GM18520 (cell line): ENCODE measurements around the gene CUBN.

Experiments used
- ATAC-seq: cut with Tn5 transposase; IDR thresholded peaks from one replicate; pipeline ENCODE4 v1.9.1; 2021; ENCODE audit not compliant: unreplicated experiment

The CUBN gene

DNA sequence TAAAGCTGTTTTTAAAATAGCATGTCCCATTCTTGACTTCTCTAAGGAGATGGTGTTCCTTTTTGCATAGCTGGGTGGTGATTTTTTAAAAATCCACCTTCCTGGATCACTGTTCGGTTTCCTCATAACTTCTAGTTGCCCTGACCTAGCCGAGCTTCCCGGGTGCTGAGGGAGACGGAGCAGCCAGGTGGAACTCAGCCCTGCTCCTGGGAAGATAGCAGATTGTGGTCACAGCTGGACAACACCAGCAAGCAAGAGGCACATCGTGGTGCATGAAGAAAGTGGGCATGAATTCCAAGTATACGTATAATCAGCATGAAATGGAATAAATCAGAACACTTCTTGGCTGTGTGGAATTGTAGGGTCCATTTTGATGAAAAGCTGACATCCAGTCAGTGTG, 238.9 kb downstream of the CUBN start:
- ATAC-seq, result no peak

DNA sequence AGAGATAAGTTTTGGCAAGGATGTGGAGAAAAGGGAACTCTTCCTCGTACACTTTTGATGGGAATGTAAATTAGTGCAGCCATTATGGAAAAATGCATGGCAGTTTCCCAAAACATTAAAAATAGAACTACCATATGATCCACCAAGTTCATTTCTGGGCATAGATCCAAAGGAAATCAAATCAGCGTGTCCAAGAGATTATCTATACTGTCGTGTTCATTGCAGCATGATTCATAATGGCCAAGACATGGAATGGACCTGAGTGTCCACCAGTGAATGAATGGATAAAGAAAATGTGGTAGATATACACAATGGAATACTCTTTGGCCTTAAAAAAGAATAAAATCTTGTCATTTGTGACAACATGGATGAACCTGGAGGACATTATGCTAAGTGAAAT, 242.0 kb downstream of the CUBN start:
- no peak for ATAC-seq

DNA sequence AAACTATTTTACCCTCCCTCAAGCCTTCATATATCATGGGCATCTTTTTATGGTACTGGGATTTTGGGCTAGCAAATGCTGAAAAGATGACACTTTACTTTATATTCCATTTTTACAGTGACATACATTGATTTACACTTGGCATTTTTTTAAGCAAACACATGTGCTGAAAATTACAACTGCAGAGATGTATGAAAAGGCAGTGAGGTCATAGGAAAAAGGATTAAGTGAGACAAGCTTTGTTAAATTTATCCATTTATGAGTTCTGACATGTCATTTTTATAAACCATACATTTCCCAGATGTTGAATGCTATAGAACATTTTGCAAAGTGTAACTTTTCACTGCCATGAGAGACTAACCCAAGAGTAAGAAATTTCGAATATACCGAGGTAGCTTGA, 243.6 kb downstream of the CUBN start:
- no peak for ATAC-seq

- no peak for ATAC-seq
Observed at GRCh38 chr10:16884497-16884896, 245.1 kb downstream of the CUBN start.

- no peak for ATAC-seq
Observed at GRCh38 chr10:16883084-16883483, 246.5 kb downstream of the CUBN start.

GRCh38 chr10:16870331-16870730, 259.3 kb downstream of the CUBN start:
- ATAC-seq, result no peak

DNA sequence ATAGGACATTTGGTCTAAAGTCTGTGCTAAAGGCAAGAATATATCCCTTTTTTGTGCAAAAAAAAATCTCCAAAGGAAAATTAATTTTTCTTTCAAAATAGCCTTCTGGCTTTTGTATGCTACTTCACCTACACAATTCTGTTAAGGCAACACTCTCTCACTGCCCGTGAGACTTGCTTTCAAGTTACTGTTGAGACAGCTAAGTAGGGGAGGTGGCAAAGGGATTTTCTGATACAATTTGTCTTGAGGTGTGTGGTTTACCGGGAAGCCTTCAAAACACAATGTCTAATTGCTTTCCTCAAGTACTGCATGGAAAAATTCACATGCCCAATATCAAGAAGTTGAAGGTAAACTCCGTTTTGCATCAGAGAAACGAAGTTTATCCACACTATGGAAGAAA, 261.6 kb downstream of the CUBN start:
- no peak for ATAC-seq

DNA sequence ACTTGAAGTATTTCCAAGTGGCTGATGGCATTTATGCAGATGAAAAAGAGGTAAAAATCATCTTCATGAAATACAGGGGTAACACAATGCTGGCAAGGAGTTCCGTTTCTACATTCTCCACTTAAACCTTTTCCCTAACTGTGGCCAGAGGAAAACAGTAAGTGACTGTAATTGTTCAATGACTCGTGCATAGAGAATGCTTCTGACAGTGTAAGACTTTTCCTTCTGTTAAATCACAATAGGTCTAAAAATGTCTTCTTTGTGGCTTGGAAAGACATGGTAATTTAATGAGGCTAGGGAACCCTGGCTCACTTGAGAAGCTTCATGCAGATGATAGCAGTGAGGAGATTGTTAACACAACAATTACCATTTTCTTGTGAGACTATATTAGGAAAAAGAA, 262.1 kb downstream of the CUBN start:
- ATAC-seq, result no peak

DNA sequence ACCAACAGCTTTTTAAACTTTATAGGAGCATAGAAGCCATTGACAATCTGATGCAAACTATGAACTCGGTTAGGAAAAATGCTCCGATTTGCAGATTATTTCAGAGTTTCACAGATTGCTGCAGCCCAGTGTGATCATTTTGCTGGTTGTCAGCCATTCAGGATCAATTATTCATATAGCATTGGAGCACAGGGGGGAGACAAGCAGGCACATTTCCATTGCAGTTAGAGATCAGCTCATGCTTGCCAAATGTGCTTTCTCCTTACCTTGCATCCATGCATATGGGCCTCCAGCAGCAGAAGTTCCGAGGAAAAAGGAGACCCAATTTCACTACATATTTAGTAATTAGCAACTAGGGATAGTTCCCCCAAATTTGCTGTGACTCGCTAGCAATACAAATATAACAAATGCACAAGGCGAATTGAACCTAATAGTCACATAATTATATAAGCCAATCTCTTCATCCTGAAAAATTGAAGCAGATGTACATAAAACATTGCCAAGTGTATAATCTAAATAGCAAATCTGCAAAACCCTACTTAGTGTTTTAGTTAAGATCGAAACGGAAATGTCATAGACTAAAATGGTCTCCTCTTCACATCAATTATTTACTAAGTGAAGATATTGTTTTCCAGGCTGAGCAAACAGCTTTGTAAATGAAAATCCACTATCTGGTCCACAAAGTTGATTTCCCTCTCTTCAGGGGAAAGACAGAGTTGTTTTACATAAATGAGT, 262.9 kb downstream of the CUBN start:
- no peak for ATAC-seq

- ATAC-seq, result no peak
Observed at GRCh38 chr10:16865766-16866165, 263.8 kb downstream of the CUBN start.

DNA sequence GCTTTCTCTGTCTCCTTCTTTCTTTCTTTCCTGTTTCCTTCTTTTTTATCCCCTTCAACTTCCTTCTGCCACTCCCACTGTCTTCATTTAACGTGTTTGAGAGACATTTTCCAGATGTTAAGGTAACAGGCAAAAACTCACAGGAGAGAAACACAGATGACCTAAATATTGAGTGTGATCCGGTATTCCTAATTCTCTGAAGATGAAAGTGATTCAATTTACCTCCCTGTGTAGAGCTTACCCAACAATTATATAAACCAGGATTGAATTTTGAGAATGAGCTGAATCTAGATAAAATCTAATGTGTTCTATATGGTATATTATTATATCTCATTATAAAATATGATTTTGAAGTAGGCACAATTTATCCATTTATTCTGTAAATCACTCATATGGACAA, 265.8 kb downstream of the CUBN start:
- ATAC-seq, result no peak

DNA sequence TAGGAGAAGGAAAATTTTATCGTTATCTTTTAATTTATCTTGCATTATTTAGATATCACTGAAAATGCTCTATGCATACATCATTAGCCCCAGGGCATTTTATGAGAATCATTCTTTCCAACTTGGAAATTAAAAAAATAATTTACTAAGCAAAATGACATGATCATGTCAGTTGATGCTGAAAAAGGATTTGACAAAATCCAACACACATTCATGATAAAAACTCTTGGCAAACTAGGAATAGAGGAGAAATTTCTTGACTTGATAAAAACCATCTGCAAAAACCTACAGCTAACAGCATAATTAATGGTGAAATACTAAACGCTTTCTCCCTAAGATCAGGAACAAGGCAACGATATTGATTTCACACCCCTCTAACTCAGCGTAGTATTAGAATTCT, 272.2 kb downstream of the CUBN start:
- no peak for ATAC-seq

DNA sequence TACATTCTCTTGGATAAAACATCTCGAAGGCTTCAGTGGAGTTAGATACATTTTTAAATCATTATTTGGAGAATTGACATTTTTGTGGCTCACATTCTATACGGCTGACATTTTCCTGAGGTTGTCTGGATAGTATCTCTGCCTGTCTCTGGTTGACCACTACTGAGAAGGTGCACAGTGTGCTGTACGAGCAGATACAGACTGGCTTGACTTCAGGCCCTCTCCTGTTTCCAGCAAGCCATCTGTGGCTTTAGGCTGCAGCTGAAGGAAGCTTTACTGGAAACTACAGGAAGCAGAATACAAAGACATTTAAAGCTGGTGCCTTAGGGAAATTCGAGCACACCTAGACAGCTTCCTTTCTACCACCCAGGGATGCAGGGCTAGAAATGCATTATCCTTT, 273.0 kb downstream of the CUBN start:
- no peak for ATAC-seq

- no peak for ATAC-seq
Observed at GRCh38 chr10:16856092-16856491, 273.5 kb downstream of the CUBN start.

DNA sequence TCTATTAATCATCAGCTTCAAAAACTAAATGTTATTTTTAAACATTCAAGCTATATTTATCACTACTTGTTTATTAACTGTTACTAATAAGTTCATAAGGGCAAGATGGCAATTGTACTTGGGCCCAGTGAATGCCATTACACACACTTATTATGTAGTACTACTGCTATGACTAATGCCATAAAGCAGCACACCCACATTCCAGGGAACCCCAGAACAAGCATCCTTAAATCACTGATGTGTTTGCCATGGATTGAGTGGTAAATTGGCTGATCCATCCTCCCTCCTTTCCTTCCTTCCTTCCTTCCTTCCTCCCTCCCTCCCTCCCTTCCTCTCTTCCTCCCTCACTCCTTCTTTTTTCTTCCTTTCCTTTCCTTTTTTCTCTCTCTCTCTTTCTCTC, 275.0 kb downstream of the CUBN start:
- no peak for ATAC-seq

GRCh38 chr10:16853809-16854208, 275.8 kb downstream of the CUBN start:
- no peak for ATAC-seq

- ATAC-seq, result no peak
Observed at GRCh38 chr10:16853201-16853600, 276.4 kb downstream of the CUBN start.

- no peak for ATAC-seq
Observed at GRCh38 chr10:16852624-16853023, 277.0 kb downstream of the CUBN start.

DNA sequence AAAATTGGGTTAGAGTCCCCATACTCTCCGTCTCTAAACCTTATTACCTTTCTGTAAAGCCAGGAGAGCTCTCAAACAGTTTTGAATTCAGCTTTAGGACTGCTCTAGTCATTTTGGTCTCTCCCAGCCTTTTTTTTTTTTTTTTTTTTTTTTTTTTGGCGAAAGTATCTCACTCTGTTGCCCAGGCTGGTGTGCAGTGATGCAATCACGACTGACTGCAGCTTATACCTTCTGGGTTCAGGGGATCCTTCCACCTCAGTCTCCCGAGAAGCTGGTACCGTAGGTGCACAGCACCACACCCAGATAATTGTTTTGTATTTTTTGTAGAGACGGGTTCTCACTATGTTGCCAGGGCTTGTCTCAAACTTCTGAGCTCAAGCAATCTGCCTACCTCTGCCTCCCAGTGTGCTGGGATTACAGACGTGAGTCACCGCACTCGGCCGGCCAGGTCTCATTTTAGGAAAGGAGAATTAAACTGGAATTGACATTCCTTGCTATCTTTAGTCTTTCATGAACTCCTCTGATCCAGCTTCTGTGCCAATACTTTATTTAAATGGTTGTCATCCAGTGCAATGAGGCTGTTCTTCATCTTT, 281.0 kb downstream of the CUBN start:
- ATAC-seq, result no peak

GRCh38 chr10:16847644-16848043, 282.0 kb downstream of the CUBN start:
- no peak for ATAC-seq

DNA sequence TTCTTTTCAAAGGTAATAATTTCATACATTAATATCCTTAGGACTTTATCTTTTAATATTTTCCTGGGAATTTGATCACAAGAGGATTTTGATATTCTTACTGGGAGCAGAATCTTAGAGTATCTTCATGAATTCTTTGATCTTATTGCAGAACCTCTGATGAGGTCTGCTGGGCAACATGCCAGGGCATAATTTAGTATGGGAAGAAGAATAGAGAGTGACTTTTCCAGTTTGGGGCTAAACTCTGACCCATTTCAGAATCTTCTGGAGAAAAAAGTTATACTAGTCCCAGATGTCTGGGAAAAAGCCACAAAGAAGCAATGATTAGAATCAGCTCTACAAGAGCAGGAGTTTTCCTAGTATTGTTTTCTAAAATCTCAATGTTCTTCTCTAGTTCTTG, 284.4 kb downstream of the CUBN start:
- ATAC-seq, result no peak

GRCh38 chr10:16843252-16843870, 286.2 kb downstream of the CUBN start:
- ATAC-seq, result peak; percentile 71

GRCh38 chr10:16835228-16835627, 294.4 kb downstream of the CUBN start:
- ATAC-seq, result no peak
